Tibial nerve (tissue), 4 donors: ENCODE results near the gene EML2. TPM values are rescaled to one million over a fixed set of nuclear protein-coding genes. Genes with fewer than 3 reads are reported as not detected.

Source experiments
- DNase-seq, 2 donors: peaks; one replicate each; pipeline ENCODE4 v3.0.0-alpha.2; 2019; ENCODE audit warnings: low spot score in 2 of 2
- H3K27ac ChIP-seq, 4 donors: fragments of 200-600 bp; sonication (generic) in 3 of 4; one replicate each; pipeline ENCODE4 v1.5.1; 2017 to 2019; ENCODE audit warnings: mild to moderate bottlenecking in 1 of 4
- H3K27me3 ChIP-seq, 2 donors: fragments of 200-600 bp; sonication (generic) in 1 of 2; one replicate each; pipeline versions ENCODE4 v1.5.1 to v1.6.0; 2017 to 2019
- H3K36me3 ChIP-seq, 3 donors: fragments of 200-600 bp; sonication (generic); one replicate each; pipeline ENCODE4 v1.5.1; 2018 to 2019
- H3K4me1 ChIP-seq, 4 donors: fragments of 200-600 bp; sonication (generic) in 3 of 4; one replicate each; pipeline ENCODE4 v1.5.1; 2017 to 2019
- H3K4me3 ChIP-seq, 4 donors: fragments of 200-600 bp; sonication (generic) in 3 of 4; one replicate each; pipeline ENCODE4 v1.5.1; 2017 to 2019; ENCODE audit warnings: mild to moderate bottlenecking in 1 of 4, moderate library complexity in 1 of 4
- H3K9me3 ChIP-seq, 4 donors: fragments of 200-600 bp; sonication (generic) in 3 of 4; one replicate each; pipeline ENCODE4 v1.5.1; 2017 to 2019
- EP300 ChIP-seq, 2 donors: sonication (generic); formaldehyde crosslinking; IDR thresholded peaks; one replicate each; pipeline ENCODE4 v1.6.1; 2017; ENCODE audit warnings: antibody characterized with exemption in 2 of 2, mild to moderate bottlenecking in 1 of 2
- POLR2A ChIP-seq, 2 donors: fragments of 450-650 bp; IDR thresholded peaks; one replicate each; pipeline ENCODE4 v1.6.1; 2017; ENCODE audit warnings: antibody characterized with exemption in 2 of 2, mild to moderate bottlenecking in 2 of 2, moderate library complexity in 2 of 2
- WGBS, 2 donors: methylation state at CpG; one replicate each; pipeline ENCODE4 v1.1.5; 2018; 5-methylcytosine and 5-hydroxymethylcytosine counted together
- total RNA-seq, 4 donors: library from RNA; depleted of rRNA; stranded (reverse); fragments of >200 nt; gene quantifications; one replicate each; pipeline ENCODE4 v1.1.0, GENCODE V29; 2016
- TF ChIP-seq, protein P1 (sequence below), 5 experiments: fragments of 200-600 bp in 3 of 5; fragments of 450-650 bp in 2 of 5; sonication (generic) in 3 of 5; IDR thresholded peaks; one replicate each; pipeline ENCODE4 v1.5.1; 2016 to 2019; ENCODE audit warnings: antibody characterized with exemption in 5 of 5, mild to moderate bottlenecking in 3 of 5, moderate library complexity in 2 of 5

Gene EML2
- total RNA-seq, 4 donors from 2014 or later = 21.0 to 57.1 (median 25.0) TPM

DNA sequence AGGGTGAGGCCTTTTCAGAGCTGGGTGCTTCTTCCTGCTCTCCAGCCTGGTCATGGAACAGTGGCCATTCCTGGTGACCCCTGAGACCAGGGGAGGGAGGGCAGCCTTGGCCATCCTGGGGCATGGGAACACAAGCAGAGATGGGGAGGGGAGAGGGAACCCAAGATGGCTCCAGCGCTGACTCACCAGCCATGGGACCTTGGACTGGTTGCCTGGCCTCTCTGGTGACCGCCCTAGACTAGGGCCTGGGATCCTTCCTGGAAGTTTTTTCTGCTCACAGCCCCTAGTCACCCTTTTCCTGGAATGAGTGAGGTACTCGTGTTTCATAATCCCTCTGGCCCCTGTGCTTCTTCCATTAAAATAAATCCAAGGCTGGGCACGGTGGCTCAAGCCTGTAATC lies 51.3 kb downstream of the EML2 start:
- H3K27ac ChIP-seq = peak overlapping the region in 1 of 4 donors; percentile 1
- H3K27me3 ChIP-seq = peaks cover 0 to 20% of the 10 kb centered on the region in 2 donors
- no peak overlapping the region for H3K4me3 ChIP-seq
- no peaks in the 10 kb centered on the region for H3K9me3 ChIP-seq
- DNase-seq = no peak
- 66 to 82% methylated on average over 3 to 4 of the region's 4 CpGs for WGBS, 2 donors
- H3K36me3 ChIP-seq = peaks cover 0 to 12% (median 0%) of the 10 kb centered on the region in 3 donors
- no peak for TF ChIP-seq EP300 (IDR thresholded peaks at IDR 0.05)
- TF ChIP-seq POLR2A (IDR thresholded peaks at IDR 0.05) = no peak
- TF ChIP-seq, protein P1, sequence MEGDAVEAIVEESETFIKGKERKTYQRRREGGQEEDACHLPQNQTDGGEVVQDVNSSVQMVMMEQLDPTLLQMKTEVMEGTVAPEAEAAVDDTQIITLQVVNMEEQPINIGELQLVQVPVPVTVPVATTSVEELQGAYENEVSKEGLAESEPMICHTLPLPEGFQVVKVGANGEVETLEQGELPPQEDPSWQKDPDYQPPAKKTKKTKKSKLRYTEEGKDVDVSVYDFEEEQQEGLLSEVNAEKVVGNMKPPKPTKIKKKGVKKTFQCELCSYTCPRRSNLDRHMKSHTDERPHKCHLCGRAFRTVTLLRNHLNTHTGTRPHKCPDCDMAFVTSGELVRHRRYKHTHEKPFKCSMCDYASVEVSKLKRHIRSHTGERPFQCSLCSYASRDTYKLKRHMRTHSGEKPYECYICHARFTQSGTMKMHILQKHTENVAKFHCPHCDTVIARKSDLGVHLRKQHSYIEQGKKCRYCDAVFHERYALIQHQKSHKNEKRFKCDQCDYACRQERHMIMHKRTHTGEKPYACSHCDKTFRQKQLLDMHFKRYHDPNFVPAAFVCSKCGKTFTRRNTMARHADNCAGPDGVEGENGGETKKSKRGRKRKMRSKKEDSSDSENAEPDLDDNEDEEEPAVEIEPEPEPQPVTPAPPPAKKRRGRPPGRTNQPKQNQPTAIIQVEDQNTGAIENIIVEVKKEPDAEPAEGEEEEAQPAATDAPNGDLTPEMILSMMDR (IDR thresholded peaks at IDR 0.05) = no peak
- peaks cover 0 to 17% (median 10%) of the 10 kb centered on the region in 4 donors for H3K4me1 ChIP-seq

GRCh38 chr19:45585158-45585577 lies 54.0 kb downstream of the EML2 start:
- peaks cover 0 to 22% (median 10%) of the 10 kb centered on the region in 4 donors for H3K4me1 ChIP-seq
- no peaks in the 10 kb centered on the region for H3K9me3 ChIP-seq
- no peak for TF ChIP-seq EP300 (IDR thresholded peaks at IDR 0.05)
- TF ChIP-seq, protein P1 (IDR thresholded peaks at IDR 0.05) = no peak
- no peak for TF ChIP-seq POLR2A (IDR thresholded peaks at IDR 0.05)
- WGBS, 2 donors = 23 to 28% methylated on average over 7 of the region's 7 CpGs
- H3K4me3 ChIP-seq = peak overlapping the region; percentile 54 to 84 (median 76)
- peaks cover 0 to 1% of the 10 kb centered on the region in 2 donors for H3K27me3 ChIP-seq
- no peak for DNase-seq
- no peaks in the 10 kb centered on the region for H3K36me3 ChIP-seq
- peak overlapping the region; percentile 94 to 99 (median 97) for H3K27ac ChIP-seq

GRCh38 chr19:45584332-45585157 lies 54.7 kb downstream of the EML2 start, which contains the start of gene OPA3:
OPA3 (minus strand) TSS chr19:45584802; CDS start chr19:45584764, 38 bp downstream.
- Histone ChIP-seq H3K27me3 (no peaks in the 10 kb centered on the region), H3K4me1 (peaks cover 0 to 22% (median 10%) of the 10 kb centered on the region in 4 donors), H3K36me3 (no peaks in the 10 kb centered on the region), H3K4me3 (peak within 1 kb of the TSS; percentile 54 to 84 (median 76)), H3K27ac (peak within 1 kb of the TSS; percentile 94 to 99 (median 97)), H3K9me3 (no peaks in the 10 kb centered on the region)
- peak; percentile 99 for DNase-seq
- TF ChIP-seq, protein P1 (IDR thresholded peaks at IDR 0.05) = peak in 2 of 5 experiments; percentile 55 to 63
- peak; percentile 94 to 99 for TF ChIP-seq EP300 (IDR thresholded peaks at IDR 0.05)
- peak in 1 of 2 donors; percentile 70 for TF ChIP-seq POLR2A (IDR thresholded peaks at IDR 0.05)
- WGBS, 2 donors = 0 to 1% methylated on average over 43 to 59 of the region's 63 CpGs

- peak overlapping the region in 1 of 4 donors; percentile 17 for H3K27ac ChIP-seq
- TF ChIP-seq, protein P1 (IDR thresholded peaks at IDR 0.05) = no peak
- TF ChIP-seq POLR2A (IDR thresholded peaks at IDR 0.05) = no peak
- TF ChIP-seq EP300 (IDR thresholded peaks at IDR 0.05) = no peak
- no peaks in the 10 kb centered on the region for H3K36me3 ChIP-seq
- H3K4me1 ChIP-seq = peaks cover 0 to 22% (median 10%) of the 10 kb centered on the region in 4 donors
- no peaks in the 10 kb centered on the region for H3K9me3 ChIP-seq
- 59 to 68% methylated on average over 7 of the region's 7 CpGs for WGBS, 2 donors
- H3K4me3 ChIP-seq = no peak overlapping the region
- H3K27me3 ChIP-seq = no peaks in the 10 kb centered on the region
- no peak for DNase-seq
These were observed 57.6 kb downstream of the EML2 start for GRCh38 chr19:45581576-45581975.

DNA sequence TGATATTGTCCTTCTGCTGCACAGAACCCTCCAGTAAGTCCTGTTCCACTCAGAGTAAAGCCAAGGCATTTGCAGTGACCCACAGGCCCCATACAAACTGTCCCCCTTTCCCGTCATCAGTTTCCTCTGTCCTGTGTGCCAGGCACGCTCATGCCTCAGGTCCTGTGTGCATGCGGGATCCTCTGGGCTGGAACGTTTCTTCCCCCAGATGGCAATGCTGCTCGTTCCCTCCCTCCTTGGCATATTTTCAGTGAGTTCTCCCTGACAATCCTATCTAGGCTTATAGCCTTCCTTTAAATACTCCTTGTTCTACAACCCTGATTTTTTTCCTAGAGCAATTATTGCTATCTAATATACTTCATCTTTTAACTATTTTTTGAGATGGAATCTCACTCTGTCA lies 60.3 kb downstream of the EML2 start:
- DNase-seq = no peak

More for the DNA sequence above, 60.3 kb downstream of the EML2 start:
- peaks cover 0 to 14% (median 3%) of the 10 kb centered on the region in 4 donors for H3K4me1 ChIP-seq
- no peak overlapping the region for H3K27ac ChIP-seq
- H3K9me3 ChIP-seq = no peaks in the 10 kb centered on the region
- H3K4me3 ChIP-seq = no peak overlapping the region
- WGBS, 2 donors = 71 to 78% methylated on average over 5 of the region's 5 CpGs
- no peaks in the 10 kb centered on the region for H3K36me3 ChIP-seq
- no peaks in the 10 kb centered on the region for H3K27me3 ChIP-seq
- TF ChIP-seq, protein P1 (IDR thresholded peaks at IDR 0.05) = no peak
- TF ChIP-seq EP300 (IDR thresholded peaks at IDR 0.05) (no peak), POLR2A (IDR thresholded peaks at IDR 0.05) (no peak)
